Endometrium (tissue), 2 donors: ENCODE results near the gene PIAS1.
A peak's percentile ranks its signal among the peaks of the same experiment; 100 is the strongest.
"Not testable (repeated sequence)": the region's sequence is repeated elsewhere in the genome, so short reads cannot be mapped to it uniquely, and the experiment has no call there.

Source experiments
- FAIRE-seq: peaks from 2 replicates; lab custom pipeline; 2012; peaks lifted over from hg19 to GRCh38; lab: Jason Lieb, UNC
- donor health status: control.
- donor health status: control.

PIAS1 gene

DNA sequence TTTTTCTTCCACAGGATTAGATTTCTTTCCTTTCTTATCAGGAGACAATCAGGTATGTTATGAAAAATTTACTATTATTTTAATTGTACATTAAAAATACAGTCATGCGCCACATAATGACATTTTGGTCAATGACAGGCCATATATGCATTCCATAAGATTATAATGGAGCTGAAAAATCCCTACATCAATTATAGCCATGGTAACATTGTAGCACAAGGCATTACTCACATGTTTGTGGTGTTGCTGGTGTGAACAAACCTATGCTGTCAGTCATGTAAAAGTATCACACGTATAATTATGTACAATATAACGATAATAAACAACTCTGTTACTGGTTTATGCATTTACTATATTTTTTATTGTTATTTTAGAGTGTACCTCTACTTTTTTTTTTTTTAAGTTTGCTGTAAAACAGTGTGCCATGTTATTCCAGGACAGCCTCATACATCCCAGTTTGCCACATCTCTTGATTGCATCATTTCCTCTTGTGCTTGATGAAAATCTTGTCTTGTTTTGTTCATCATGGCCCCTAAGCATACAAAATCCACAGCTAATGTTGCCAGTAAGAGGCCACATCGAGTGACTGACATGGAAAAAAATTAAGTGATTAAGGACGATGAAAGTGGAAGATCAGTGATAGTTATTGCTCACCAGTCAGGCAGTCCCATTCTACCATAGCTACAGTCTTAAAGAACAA lies 129.7 kb downstream of the PIAS1 start:
- no peak for FAIRE-seq

DNA sequence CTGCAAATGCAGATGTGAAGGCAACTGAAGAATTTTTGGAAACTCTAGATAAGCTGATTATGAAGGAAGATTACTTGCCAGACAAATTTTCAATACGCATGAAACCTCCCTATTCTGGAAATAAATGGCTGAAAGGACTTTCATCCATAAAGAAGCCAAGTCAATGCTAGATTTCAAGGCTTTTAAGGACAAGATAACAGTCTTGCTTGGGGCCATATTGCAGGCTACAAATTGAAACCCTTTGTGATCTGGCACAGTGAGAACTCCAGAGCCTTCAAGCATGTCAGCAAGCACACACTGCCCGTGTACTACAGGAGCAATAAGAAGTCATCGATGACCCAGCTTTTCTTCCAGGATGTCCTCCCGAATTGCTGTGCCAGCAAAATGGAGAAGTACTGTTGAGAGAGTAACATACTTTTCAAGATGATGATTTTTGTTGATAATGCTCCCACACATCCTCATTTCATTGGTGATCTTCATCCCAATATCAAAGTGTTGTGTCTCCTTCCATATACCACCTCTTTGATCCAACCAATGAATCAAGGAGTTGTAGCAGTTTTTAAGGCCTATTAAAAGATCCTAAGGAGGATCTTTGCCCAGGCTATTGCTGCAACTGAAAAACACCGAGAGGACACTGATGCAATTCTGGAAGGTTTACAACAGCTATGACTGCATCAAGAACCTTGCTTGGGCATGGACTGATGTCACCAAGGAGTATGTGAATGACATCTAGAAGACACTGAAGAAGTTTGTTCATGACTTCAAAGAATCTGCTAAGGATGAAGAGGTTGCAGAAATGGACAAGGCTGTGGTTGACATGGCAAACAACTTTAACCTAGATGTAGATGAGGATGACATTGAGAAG lies 130.7 kb downstream of the PIAS1 start:
- no peak for FAIRE-seq

DNA sequence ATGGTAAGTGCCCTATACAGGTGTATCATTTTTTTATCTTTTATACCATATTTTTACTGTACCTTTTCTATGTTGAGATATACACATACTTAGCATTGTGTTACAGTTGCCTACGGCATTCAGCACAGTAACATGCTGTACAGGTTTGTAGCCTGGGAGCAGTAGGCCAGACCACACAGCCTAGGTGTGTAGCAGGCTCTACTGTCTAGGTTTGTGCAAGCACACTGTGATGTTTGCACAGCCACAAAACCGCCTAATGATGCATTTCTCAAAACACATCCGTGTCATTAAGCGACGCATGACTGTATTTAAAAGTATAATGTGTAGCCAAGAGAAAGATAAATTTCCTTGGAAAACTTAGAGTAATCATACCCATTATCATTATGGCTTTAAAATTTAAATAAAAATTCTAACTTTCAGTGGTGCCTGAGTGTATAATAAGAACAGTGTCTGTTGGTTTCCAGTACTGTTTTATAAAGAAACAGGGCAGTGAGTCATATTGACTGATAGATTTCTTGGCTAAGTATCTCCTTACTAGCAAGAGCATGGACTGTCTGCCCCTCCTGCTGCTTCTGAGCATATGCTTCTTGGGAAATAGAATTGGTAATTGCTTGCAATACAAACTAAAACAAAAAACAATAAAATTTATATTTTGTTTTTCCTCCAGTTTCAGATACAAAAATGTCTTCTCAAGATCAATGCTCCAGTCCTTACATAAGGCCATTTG lies 132.7 kb downstream of the PIAS1 start:
- FAIRE-seq = peak; percentile 46

DNA sequence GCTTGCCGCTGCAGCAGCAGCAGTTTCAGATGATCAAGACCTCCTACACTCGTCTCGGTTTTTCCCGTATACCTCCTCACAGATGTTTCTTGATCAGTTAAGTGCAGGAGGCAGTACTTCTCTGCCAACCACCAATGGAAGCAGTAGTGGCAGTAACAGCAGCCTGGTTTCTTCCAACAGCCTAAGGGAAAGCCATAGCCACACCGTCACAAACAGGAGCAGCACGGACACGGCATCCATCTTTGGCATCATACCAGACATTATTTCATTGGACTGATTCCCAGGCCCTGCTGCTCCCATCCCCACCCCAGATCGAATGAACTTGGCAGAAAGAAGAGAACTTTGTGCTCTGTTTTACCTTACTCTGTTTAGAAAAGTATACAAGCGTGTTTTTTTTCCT lies 133.4 kb downstream of the PIAS1 start:
- peak; percentile 54 for FAIRE-seq

DNA sequence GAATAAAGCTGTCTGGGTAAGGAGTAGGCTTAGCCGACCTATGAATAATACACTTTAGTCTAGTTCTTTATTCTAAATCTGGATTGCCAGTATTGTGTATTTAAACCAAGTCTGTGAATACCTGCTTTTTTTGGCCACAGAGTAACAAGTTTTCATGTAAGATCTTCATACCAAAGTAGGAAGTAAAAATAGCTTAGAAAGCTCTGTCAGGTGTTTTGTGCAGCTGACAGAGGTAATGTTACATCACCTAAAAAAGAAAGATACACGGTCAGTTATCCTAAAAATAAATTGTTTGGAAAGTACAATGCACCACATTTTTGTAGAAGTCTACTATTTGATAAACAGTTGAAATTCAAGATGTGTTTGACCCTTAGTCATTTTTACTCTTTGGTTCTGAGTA lies 134.5 kb downstream of the PIAS1 start:
- no peak for FAIRE-seq

DNA sequence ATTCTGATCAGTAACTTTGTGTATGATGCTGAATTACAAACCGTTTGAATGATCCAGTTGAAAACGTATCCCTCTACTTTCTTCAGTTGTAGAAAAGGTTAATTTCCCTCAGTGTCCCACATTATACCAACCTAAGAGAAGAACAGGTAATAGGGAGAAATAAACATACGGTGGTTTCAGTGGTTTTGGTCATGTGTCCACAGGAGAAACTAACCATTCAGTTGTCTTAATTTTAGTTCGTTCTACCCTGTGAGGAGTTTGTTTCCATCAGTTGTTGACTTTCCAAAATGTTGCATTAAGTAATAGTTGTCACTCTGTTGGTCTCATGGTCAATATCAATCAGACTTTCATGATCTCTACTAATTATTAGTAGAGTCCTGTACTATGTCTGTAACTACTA lies 135.9 kb downstream of the PIAS1 start:
- FAIRE-seq = no peak

DNA sequence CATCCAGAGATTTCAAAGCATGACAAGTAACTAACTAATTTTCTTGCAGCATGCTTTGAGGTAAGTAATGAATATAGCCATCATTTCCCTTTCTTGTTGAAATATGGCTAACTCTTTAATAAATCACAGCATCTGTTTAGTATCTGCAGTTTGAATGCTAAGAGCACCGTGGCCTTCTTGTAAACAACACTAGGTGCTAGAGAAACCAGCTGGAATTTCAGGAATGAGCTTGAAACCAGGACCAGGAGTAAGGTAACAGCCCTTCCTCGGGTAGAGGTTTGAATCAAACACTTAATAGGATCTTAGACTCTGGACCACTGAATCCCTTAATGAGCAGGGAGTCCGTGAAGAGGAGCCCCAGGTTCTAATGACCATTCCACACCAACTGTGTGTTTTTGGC lies 137.4 kb downstream of the PIAS1 start:
- no peak for FAIRE-seq

DNA sequence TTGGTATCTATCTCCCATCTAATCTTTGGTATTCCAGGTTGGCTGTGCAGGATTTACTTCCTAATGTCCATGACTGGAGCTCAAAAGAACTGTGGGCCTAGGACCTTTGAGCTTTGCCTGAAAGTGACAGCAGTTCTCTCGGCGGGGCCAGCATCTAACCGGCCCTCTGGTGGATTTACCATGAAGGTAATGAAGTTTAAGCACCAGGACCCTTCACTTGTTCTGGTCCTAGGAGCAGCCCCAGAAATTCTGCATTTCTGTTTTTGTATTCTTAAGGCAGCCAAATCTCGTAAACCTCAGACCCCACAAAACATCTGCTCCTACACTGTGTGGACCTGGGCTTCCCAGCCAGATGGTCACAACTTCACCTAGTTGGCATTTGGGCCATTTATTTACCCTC lies 138.0 kb downstream of the PIAS1 start:
- no peak for FAIRE-seq

DNA sequence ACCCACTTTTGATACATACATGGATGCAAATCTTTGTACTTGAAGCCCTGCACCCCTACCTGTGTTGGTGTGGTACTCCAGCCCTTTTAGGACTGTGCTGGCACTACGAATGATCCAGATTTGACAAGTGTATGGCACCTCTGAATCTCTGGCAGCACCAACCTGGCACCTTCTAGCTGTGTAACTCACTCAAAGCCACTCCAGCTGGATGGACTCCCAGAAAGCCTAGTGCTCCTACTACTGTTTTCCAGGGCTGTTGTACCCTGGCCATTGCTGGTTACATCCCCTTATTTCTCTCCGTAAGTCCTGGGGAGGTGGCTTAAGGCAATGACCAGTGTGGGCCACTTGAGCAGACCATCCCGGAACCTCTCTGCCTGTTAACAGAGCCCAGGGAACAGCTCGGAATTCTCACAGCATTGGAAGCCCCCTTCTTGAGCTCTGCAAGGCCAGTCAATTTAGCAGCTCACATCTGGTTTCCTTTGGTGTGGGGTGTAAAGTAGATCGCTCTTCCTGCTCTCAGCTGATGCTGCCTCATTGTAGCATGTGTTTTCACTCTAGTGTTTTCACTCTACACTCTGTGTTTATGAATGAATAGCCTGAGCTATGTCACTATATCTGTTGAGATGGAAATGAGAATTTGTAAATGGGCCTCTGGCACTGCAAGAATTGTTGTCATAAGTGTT lies 138.8 kb downstream of the PIAS1 start:
- FAIRE-seq = no peak

DNA sequence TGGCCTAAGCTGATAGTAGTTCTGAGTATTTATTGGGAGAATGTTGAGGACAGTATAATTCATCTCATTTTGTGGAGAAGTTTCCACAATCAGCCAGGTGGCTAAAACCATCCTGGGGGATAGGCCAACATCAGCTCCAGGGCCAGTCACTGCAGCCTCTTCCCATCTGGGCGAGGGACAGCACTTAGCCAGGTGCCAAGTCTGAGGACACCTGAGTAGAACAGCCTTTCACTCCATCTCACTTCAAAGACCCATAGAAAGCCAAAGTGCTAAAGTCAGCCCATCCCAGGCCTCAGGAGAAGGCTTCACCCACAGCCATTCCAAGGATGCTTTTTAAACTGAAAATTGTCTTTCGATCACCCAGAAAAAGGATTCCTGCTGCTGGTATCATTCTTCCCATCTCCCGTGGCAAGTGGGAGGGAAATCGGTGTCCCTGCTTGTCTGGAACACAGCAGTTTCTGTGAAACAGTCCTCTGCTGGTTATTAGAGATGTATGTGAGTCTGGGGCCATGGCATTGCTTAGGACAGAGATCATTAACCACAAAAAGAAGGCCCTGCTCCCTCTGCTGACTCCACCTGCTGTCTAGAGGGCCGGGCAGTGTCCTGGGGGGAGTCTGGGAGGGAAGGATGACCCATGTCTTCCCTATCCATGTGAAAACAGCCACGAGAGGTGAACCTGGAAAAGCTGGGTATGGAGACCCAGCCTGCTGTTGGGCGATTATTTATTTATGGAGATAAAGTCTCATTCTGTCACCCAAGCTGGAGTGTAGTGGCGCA lies 141.4 kb downstream of the PIAS1 start:
- no peak for FAIRE-seq

DNA sequence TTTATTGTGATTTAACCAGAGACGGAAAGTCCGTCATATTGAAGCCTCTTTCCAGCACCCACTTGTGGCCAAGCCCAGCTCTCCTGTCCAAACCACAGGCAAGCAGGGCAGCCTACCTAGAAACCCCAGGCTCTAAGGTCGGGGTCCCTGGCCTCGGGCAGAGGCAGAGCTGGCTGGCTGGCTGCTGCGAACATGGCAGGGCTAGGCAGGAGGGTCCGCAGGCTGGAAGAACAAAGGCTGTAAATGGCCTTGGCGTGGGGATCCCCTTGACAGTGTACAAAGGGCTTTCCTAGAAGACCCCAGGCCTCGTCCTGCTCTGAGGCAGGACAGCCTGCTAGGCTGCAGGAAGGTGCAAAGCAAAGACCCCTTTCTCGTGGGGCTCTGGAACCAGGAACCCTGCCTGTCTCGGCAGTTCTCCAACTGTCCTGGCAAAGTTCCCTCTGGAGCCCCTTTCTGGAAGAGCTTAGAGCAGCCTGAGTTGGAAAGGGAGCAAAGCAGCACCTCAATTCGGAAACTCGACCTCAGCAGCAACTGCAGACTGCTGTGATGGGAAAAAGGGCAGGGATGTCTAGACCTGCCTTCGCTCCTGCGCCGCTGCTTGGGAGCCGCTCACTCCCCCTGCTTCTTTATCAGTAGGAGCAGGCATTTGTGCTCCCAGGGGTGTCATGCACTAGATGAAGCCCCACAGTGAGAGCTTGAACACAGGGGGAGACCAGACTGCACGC lies 142.5 kb downstream of the PIAS1 start:
- FAIRE-seq = no peak

DNA sequence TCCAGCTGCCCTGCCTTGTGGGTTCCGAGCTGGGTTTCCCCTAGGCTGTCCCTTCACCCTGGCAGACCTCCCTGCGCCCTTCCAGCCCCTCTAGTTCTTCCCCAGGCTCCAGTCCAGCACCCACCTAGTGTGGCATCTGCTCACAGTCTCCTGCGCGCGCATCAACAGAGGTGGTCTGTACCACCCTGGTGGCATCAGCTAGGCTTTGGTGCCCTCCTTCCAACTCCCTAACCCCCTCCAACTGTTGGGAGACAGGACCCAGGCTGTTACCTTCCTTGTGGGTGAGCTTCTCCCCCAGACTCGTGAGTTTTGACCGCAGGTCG lies 143.0 kb downstream of the PIAS1 start:
- FAIRE-seq = no peak

DNA sequence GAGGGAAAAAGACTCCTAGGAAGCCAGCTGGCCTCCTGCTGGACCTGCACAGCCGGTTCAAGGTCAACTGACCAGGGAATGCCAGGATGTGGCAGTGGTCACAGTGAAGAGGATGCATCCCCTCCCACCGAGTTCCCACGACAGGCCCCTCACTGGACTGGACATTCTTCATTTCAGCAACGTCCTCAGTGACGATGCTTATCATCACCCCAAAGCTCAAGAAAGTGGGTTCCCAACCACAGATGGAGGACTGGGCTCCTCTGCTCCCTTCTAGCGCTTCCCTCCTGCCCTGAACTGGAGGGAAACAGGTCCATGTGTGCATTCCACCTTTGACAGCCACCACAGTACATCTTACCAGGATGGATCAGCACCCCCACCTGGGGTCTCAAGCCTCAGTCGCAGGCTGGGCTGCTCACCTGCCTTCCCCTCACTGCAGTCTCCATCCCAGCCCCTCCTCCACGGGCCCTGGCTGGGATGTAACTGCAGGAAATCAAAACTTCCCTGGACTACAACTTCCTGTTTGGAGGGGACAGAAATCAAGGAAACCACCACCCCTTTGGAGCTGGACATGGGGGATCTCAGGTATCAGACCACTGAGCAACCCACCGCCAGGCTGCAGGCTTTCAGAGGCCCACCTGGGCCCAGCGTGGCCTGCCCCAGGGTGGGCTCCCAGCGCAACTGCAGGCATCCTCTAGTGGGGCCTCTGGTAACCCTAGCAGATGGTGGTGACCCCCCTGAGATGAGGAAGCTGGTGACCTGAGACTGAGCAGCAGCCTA lies 143.7 kb downstream of the PIAS1 start:
- FAIRE-seq = no peak

DNA sequence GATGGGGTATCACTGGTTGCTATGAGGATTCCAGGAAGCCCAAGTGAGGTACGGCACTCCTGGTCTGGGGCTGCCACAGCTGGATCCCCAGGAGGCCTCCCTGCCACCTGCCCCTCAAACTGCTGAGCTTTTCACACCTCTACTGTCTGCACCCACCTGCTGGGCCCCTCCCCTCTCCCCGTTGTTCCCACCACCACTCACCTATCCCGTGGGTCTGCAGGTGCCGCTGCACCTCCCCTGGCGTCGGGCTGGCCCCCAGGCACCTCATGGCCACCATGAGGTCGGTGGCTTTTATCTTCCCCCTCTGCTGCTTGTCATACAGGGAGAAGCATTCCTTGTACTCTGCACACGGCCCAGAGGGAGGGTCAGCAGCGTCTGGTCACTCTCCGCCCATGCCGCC lies 145.2 kb downstream of the PIAS1 start:
- FAIRE-seq = no peak

DNA sequence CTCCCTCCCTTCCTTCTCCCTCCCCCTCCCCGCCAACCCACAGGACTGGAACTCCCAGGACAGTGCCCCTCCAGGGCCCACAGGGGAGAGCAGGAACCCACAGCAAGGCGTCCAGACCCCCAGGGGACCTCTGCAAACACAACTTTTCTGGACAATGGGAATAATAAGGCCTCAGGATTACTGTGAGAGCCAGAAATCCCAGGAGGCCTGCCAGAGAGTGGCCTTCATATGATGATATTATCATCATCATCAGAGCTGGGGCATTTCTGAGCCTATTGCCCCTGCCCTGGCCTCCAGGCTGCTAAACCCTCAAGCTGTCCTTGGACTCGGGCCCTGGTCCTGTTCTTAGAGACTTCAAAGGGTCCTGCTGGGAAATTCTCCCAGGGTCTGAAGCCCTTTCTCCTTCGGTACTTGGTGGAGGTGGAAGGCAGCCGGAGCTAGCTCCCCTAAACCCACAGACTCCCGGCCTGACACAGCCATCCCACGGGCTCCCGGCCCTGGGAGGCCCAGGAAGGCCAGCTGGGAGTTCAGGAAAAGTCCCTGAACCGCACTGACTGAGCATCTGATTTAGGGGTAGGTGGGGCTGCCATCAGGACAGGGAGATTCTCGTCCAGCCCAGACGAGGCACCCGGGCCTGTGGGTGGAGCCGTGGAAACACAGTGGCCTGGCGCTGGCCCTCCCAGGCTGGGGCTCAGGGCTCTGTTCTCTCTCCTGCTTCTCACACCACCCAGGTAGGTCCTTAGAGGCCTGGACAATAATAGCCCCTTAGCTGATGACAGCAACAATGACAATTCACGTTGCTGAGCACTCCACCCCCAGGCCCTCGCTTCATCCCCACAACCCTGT lies 146.1 kb downstream of the PIAS1 start:
- no peak for FAIRE-seq

DNA sequence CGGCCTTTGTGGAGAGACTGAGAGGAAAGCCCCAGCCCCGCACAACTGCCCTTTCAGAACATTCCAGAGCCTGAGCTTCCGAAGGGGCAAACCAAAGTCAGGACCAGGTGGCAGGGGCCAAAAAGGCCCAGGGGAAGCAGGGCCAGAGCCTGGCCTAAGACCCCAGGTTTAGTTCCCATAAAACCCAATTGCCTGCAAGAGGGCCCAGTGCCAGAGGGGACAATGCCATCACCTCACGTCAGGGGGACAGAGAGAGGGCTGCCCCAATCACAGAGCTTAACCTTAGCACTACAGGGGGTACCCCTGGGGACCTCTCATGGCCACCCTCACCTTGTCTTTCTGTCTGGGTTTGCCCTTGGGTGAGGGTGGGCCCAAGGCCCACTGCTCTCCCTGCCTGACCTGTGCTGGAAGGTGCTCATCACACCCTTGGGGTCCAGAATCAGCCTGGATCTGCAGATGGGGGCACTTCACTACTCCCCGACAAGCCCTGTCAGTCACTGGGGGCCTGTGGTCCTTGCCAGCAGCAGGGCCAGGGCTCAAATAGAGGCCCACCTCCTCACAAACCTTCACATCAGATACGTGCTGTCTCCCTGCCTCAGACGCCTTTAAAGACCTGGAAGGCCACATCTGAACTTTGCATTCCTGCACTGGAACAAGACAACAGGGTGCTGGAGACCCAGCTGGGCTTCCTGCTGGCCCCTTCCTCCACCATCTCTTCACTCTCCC lies 147.2 kb downstream of the PIAS1 start:
- no peak for FAIRE-seq

DNA sequence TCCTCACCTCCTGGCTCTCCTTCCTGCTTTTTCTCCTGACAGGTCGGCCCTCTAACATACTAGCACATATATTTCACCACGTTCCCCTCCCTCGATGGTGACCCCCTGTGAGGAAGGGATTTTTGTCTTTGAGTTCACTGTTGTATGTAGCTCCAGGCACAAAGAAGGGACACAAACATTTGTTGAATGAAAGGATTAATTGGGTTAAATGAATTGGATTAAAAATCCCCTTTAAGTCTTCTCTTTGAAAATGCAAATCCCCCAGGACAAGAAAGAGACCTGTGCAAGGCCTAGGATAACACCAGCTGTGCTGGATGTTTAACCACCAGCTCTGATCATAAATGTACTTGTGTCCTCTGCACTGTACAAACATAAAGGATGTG lies 147.8 kb downstream of the PIAS1 start:
- FAIRE-seq = no peak

DNA sequence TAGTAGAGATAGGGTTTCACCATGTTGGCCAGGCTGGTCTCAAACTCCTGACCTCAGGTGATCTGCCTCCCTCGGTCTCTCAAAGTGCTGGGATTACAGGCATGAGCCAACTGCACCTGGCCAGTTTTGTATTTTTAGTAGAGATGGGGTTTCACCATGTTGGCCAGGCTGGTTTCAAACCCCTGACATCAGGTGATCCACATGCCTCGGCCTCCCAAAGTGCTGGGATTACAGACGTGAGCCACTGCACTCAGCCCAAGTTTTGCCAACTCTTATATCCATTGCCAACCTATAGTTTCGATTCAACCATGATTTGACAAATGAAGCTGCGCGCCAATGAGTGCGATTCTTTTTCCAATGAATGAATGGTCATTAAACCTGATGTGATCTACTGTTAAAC lies 148.9 kb downstream of the PIAS1 start:
- FAIRE-seq = not testable (repeated sequence)

DNA sequence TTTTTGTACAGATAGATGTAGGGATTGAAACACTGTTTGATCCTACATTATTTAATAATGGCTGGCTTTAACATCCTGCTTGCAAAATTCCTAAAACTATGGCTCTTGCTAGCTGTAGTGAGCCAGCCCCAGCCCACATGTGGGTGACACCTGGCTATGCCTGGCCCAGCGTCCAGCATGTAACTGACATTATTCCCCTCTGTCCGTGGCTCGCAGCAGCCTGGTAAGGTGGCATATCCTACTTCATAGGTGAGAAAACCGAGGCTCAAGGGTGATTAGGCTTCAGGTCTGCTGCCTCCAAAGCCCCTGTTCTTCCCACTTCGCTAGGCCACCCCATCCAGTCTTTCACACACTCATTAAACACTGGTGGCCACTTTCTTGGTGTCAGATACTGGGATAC lies 149.4 kb downstream of the PIAS1 start:
- FAIRE-seq = no peak
